Measurements from ENCODE around the gene FARS2. TPM values are rescaled to one million over a fixed set of nuclear protein-coding genes. Genes with fewer than 3 reads are reported as not detected.

Gene FARS2
- 10 to 100 TPM; 20.1 to 20.3 TPM for total RNA-seq
- 10 to 100 TPM; 15.1 to 18.4 (median 17.1) TPM for polyA plus RNA-seq (ENCODE audit: insufficient read length in 6 of 6)
- long read RNA-seq, donor 1, transcript FARS2-201 (7 exons, 1,663 nt): major isoform, 7 of 25 reads
- long read RNA-seq, donor 1, partial matches to known transcripts: 16 of 25 reads
- long read RNA-seq, donor 1, other reads (novel, unspliced or antisense): 0 of 25 reads
- long read RNA-seq, donor 2, transcript FARS2-201 (7 exons, 1,663 nt): major isoform, 6 of 24 reads
- long read RNA-seq, donor 2, partial matches to known transcripts: 16 of 24 reads
- long read RNA-seq, donor 2, other reads (novel, unspliced or antisense): 0 of 24 reads
- long read RNA-seq, donor 3, transcript FARS2-201 (7 exons, 1,663 nt): major isoform, 5 of 14 reads
- long read RNA-seq, donor 3, partial matches to known transcripts: 9 of 14 reads
- long read RNA-seq, donor 3, other reads (novel, unspliced or antisense): 0 of 14 reads
- long read RNA-seq, donor 4, transcript FARS2-201 (7 exons, 1,663 nt): major isoform, 17 of 24 reads
- long read RNA-seq, donor 4, partial matches to known transcripts: 1 of 24 reads
- long read RNA-seq, donor 4, other reads (novel, unspliced or antisense): 4 of 24 reads
- long read RNA-seq, donor 5, partial matches to known transcripts: 5 of 7 reads
- long read RNA-seq, donor 5, other reads (novel, unspliced or antisense): 0 of 7 reads
- long read RNA-seq, donor 6, partial matches to known transcripts: 11 of 14 reads
- long read RNA-seq, donor 6, other reads (novel, unspliced or antisense): 0 of 14 reads
- long read RNA-seq, donor 7, transcript FARS2-201 (7 exons, 1,663 nt): major isoform, 5 of 5 reads
- long read RNA-seq, donor 7, partial matches to known transcripts: 0 of 5 reads
- long read RNA-seq, donor 7, other reads (novel, unspliced or antisense): 0 of 5 reads
- long read RNA-seq, donor 8, transcript FARS2-201 (7 exons, 1,663 nt): major isoform, 7 of 13 reads
- long read RNA-seq, donor 8, partial matches to known transcripts: 6 of 13 reads
- long read RNA-seq, donor 8, other reads (novel, unspliced or antisense): 0 of 13 reads
- long read RNA-seq, donor 9: 0 reads
- long read RNA-seq, donor 10, transcript FARS2-201 (7 exons, 1,663 nt): major isoform, 23 of 29 reads
- long read RNA-seq, donor 10, partial matches to known transcripts: 0 of 29 reads
- long read RNA-seq, donor 10, other reads (novel, unspliced or antisense): 4 of 29 reads
- long read RNA-seq, donor 11, partial matches to known transcripts: 0 of 4 reads
- long read RNA-seq, donor 11, other reads (novel, unspliced or antisense): 0 of 4 reads
- long read RNA-seq, donor 12, transcript FARS2-201 (7 exons, 1,663 nt): major isoform, 8 of 15 reads
- long read RNA-seq, donor 12, partial matches to known transcripts: 6 of 15 reads
- long read RNA-seq, donor 12, other reads (novel, unspliced or antisense): 0 of 15 reads

- peak within 1 kb of the TSS; percentile 56 to 81 for H3K4me3 ChIP-seq
Observed at GRCh38 chr6:5260661-5261544, at the start of gene FARS2, which contains the start of gene LYRM4. Gene FARS2, plus strand, starts transcription at chr6:5261513. Gene LYRM4, minus strand, starts transcription at chr6:5260950. Its CDS starts 217 bp downstream, at chr6:5260733.

GRCh38 chr6:5213836-5214235 is 47.5 kb upstream of the FARS2 start:
- Histone ChIP-seq H3K27me3 (no peaks in the 10 kb centered on the region), H3K9me3 (no peaks in the 10 kb centered on the region), H3K4me3 (no peak overlapping the region), H3K4me1 (no peaks in the 10 kb centered on the region), H3K36me3 (peaks cover 0 to 19% of the 10 kb centered on the region in 2 donors), H3K27ac (no peak overlapping the region)
- DNase-seq (no peak), ATAC-seq (no peak)
- intact Hi-C loops (cut with DNase I): no loop called here
- TF ChIP-seq CTCF (IDR thresholded peaks at IDR 0.05): no peak

More at GRCh38 chr6:5260661-5261544, at the start of gene FARS2, which contains the start of gene LYRM4:
- no peaks in the 10 kb centered on the region for H3K9me3 ChIP-seq
- intact Hi-C loops (cut with DNase I): no loop called here
- H3K36me3 ChIP-seq: no peaks in the 10 kb centered on the region
- peak; percentile 97 for ATAC-seq
- H3K27me3 ChIP-seq: no peaks in the 10 kb centered on the region
- peak in 1 of 2 donors; percentile 21 for TF ChIP-seq CTCF (IDR thresholded peaks at IDR 0.05)
- DNase-seq: peak; percentile 90 to 98 (median 94)
- H3K27ac ChIP-seq: peak within 1 kb of the TSS; percentile 93 to 98
- peaks cover 8 to 19% of the 10 kb centered on the region in 2 donors for H3K4me1 ChIP-seq

- intact Hi-C loops (cut with DNase I): no loop called here
- DNase-seq: peak in 2 of 4 donors; percentile 62 to 88
- ATAC-seq: peak; percentile 95
Observed at GRCh38 chr6:5214570-5215052, 46.7 kb upstream of the FARS2 start.

More at GRCh38 chr6:5214570-5215052, 46.7 kb upstream of the FARS2 start:
- Histone ChIP-seq H3K36me3 (peaks cover 0 to 19% of the 10 kb centered on the region in 2 donors), H3K4me3 (no peak overlapping the region), H3K4me1 (no peaks in the 10 kb centered on the region), H3K27ac (no peak overlapping the region), H3K9me3 (no peaks in the 10 kb centered on the region), H3K27me3 (no peaks in the 10 kb centered on the region)
- TF ChIP-seq CTCF (IDR thresholded peaks at IDR 0.05): peak; percentile 35 to 58
